GM18502 (cell line): ENCODE results near the gene MALRD1.

Source experiments
- ATAC-seq: cut with Tn5 transposase; IDR thresholded peaks from one replicate; pipeline ENCODE4 v1.9.1; 2021; ENCODE audit warnings: mild to moderate bottlenecking; ENCODE audit not compliant: unreplicated experiment, poor library complexity

Gene MALRD1

GRCh38 chr10:19209319-19209718 lies 160.7 kb downstream of the MALRD1 start:
- no peak for ATAC-seq

- ATAC-seq = no peak
These were observed 164.0 kb downstream of the MALRD1 start for GRCh38 chr10:19212590-19212989.

- ATAC-seq = no peak
These were observed 172.6 kb downstream of the MALRD1 start for GRCh38 chr10:19221216-19221615.

- no peak for ATAC-seq
These were observed 177.4 kb downstream of the MALRD1 start for GRCh38 chr10:19226025-19226424.

- no peak for ATAC-seq
These were observed 182.4 kb downstream of the MALRD1 start for GRCh38 chr10:19231034-19231433.

- ATAC-seq = no peak
These were observed 197.5 kb downstream of the MALRD1 start for GRCh38 chr10:19245889-19246752.

- ATAC-seq = no peak
These were observed 199.2 kb downstream of the MALRD1 start for GRCh38 chr10:19247843-19248242.

GRCh38 chr10:19250546-19250945 lies 201.9 kb downstream of the MALRD1 start:
- no peak for ATAC-seq

- ATAC-seq = no peak
These were observed 203.9 kb downstream of the MALRD1 start for GRCh38 chr10:19252531-19252930.

- ATAC-seq = no peak
These were observed 207.7 kb downstream of the MALRD1 start for GRCh38 chr10:19256331-19256730.

- ATAC-seq = no peak
These were observed 214.7 kb downstream of the MALRD1 start for GRCh38 chr10:19263262-19263661.

- no peak for ATAC-seq
These were observed 234.7 kb downstream of the MALRD1 start for GRCh38 chr10:19283285-19283684.

- ATAC-seq = no peak
These were observed 235.2 kb downstream of the MALRD1 start for GRCh38 chr10:19283786-19284185.

- ATAC-seq = no peak
These were observed 242.2 kb downstream of the MALRD1 start for GRCh38 chr10:19290770-19291169.

- no peak for ATAC-seq
These were observed 245.6 kb downstream of the MALRD1 start for GRCh38 chr10:19294233-19294632.

GRCh38 chr10:19299645-19300044 lies 251.0 kb downstream of the MALRD1 start:
- ATAC-seq = no peak

- no peak for ATAC-seq
These were observed 253.5 kb downstream of the MALRD1 start for GRCh38 chr10:19302117-19302516.

GRCh38 chr10:19310066-19310465 lies 261.5 kb downstream of the MALRD1 start:
- ATAC-seq = no peak

- ATAC-seq = no peak
These were observed 267.7 kb downstream of the MALRD1 start for GRCh38 chr10:19316204-19316870.

GRCh38 chr10:19317952-19318351 lies 269.4 kb downstream of the MALRD1 start:
- no peak for ATAC-seq

GRCh38 chr10:19325581-19325980 lies 277.0 kb downstream of the MALRD1 start:
- ATAC-seq = no peak

- ATAC-seq = no peak
These were observed 280.0 kb downstream of the MALRD1 start for GRCh38 chr10:19328582-19328981.
